PC-9 (cell line): Measurements from ENCODE around the gene HMCES. TPM values are rescaled to one million over a fixed set of nuclear protein-coding genes. Genes with fewer than 3 reads are reported as not detected.

Source experiments
- BruUV-seq: library from RNA; stranded (reverse); fragments of 400-500 nt; replicated peaks from 2 replicates; lab custom pipeline; 2021; lab: Mats Ljungman, UMichigan
- CTCF ChIA-PET: fragments of 300-600 bp; sonication (Branson Sonifier 250); formaldehyde crosslinking; loops from one replicate; lab custom pipeline; 2022; ENCODE audit warnings: antibody characterized with exemption; lab: Charles Lee
- POLR2A ChIA-PET: fragments of 300-600 bp; sonication (Branson Sonifier 250); formaldehyde crosslinking; loops from one replicate; lab custom pipeline; 2022; ENCODE audit warnings: antibody characterized with exemption; ENCODE audit not compliant: unreplicated experiment; lab: Charles Lee
- DNase-seq, 2 experiments: peaks; one replicate each; pipeline versions ENCODE4 v3.0.0 to v3.0.0-alpha.2; 2015 to 2022; ENCODE audit warnings: mixed read lengths in 1 of 2
- H2AFZ ChIP-seq: fragments of 200-600 bp; sonication (generic); 2 replicates; pipeline ENCODE4 v1.8.1; 2017; ENCODE audit warnings: antibody characterized with exemption
- H3F3A ChIP-seq: fragments of 200-600 bp; sonication (generic); 2 replicates; pipeline ENCODE4 v1.8.1; 2017; ENCODE audit warnings: antibody characterized with exemption, mild to moderate bottlenecking, low read depth; ENCODE audit not compliant: insufficient read depth
- H3K27ac ChIP-seq: fragments of 200-600 bp; sonication (generic); 2 replicates; pipeline ENCODE4 v1.6.1; 2016; ENCODE audit warnings: mixed run types
- H3K27me3 ChIP-seq: fragments of 200-600 bp; sonication (generic); 2 replicates; pipeline ENCODE4 v1.6.1; 2016; ENCODE audit warnings: low read depth, mixed run types; ENCODE audit not compliant: insufficient read depth
- H3K36me3 ChIP-seq: fragments of 200-600 bp; sonication (generic); 2 replicates; pipeline ENCODE4 v1.6.1; 2016; ENCODE audit warnings: low read depth, mixed run types
- H3K4me1 ChIP-seq: fragments of 200-600 bp; sonication (generic); replicated peaks from 2 replicates; pipeline ENCODE4 v1.6.1; 2016; ENCODE audit warnings: mixed run types; ENCODE audit not compliant: insufficient read depth
- H3K4me2 ChIP-seq: fragments of 200-600 bp; sonication (generic); 2 replicates; pipeline ENCODE4 v1.6.1; 2017; ENCODE audit warnings: mixed run types
- H3K4me3 ChIP-seq: fragments of 200-600 bp; sonication (generic); 2 replicates; pipeline ENCODE4 v1.6.1; 2016; ENCODE audit warnings: mixed run types
- H3K79me2 ChIP-seq: fragments of 200-600 bp; sonication (generic); 2 replicates; pipeline ENCODE4 v1.6.1; 2017; ENCODE audit warnings: low read depth, mixed run types
- H3K9me2 ChIP-seq: fragments of 200-600 bp; sonication (generic); 2 replicates; pipeline ENCODE4 v1.8.1; 2017; ENCODE audit warnings: mild to moderate bottlenecking; ENCODE audit not compliant: insufficient read depth
- H3K9me3 ChIP-seq: fragments of 200-600 bp; sonication (generic); 2 replicates; pipeline ENCODE4 v1.8.1; 2016; ENCODE audit warnings: low read depth; ENCODE audit not compliant: insufficient read depth
- H4K20me1 ChIP-seq: fragments of 200-600 bp; sonication (generic); 2 replicates; pipeline ENCODE4 v1.8.1; 2017; ENCODE audit not compliant: insufficient read depth
- EZH2 ChIP-seq: fragments of 200-600 bp; sonication (generic); IDR thresholded peaks from 2 replicates; pipeline ENCODE4 v1.8.0; 2017; ENCODE audit warnings: antibody characterized with exemption, low read depth
- intact Hi-C: fragments of 100-400 bp; cut with micrococcal nuclease; formaldehyde crosslinking; loops from one replicate; pipeline ENCODE4 v1.10.0; 2022; ENCODE audit not compliant: unreplicated experiment
- total RNA-seq: library from RNA; stranded (reverse); gene quantifications from 2 replicates; pipeline ENCODE4 v1.2.3, GENCODE V29; 2021
- TF ChIP-seq, protein P1 (sequence below): fragments of 200-600 bp; sonication (generic); conservative IDR thresholded peaks from 2 replicates; pipeline ENCODE4 v1.6.1; 2017; ENCODE audit warnings: mixed run types, antibody characterized with exemption, mild to moderate bottlenecking, moderate library complexity

Gene HMCES
- total RNA-seq, 1 experiment from 2014 or later = 60.9 TPM

DNA sequence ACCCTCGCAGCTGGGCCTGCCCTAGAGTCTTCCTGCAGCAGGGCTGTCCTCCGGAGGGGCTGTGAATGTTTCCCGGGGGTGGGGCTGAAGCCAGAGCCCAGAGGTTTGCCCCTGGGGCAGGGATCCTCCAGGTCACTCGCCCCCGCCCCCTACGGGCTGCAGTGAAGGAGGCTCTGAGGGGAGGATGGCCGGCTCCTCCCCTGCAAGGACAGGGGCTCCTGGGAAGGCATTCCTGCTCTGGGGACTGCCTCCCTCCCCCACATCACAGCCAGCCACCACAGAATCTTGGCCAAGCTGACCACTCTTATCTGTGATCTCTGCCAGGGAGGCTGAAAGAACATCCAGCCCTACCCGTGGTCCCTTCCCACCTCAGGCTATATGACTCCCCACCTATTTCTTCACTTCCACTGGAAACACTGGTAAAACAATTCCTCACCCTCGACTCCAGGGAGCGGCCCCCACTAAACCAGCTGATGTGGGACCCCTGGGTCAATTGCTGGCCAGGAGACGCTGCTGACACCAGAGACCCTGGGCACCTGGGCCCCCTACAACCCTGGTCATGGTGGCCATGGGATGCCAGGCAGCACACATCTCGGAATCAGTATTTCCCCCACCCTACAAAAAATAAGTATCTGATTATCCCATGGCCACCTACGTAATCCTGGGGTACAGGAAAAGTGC, 66.0 kb downstream of the HMCES start:
- H3K79me2 ChIP-seq = no peaks in the 10 kb centered on the region
- POLR2A ChIA-PET = interaction anchor here (0.6 to 0.7 kb wide), 2 partner anchors 94 to 176 kb away, joined by 5 to 6 read pairs; no protein-coding TSS in a partner anchor
- no peaks in the 10 kb centered on the region for H3K36me3 ChIP-seq
- H2AFZ ChIP-seq = no peak overlapping the region
- H3K4me2 ChIP-seq = peak overlapping the region; percentile 56
- peak; percentile 58 to 79 for DNase-seq
- peaks cover 32% of the 10 kb centered on the region for H3K4me1 ChIP-seq
- intact Hi-C loops = no loop called here
- BruUV-seq = no TSS peak
- H3K27me3 ChIP-seq = no peaks in the 10 kb centered on the region
- peaks cover 9% of the 10 kb centered on the region; the same call in 1 of the 2 replicates for H3F3A ChIP-seq
- no peaks in the 10 kb centered on the region for H4K20me1 ChIP-seq
- CTCF ChIA-PET = no interaction called here
- no peaks in the 10 kb centered on the region for H3K9me3 ChIP-seq
- no peak overlapping the region; the same call in 1 of the 2 replicates for H3K4me3 ChIP-seq
- no peaks in the 10 kb centered on the region for H3K9me2 ChIP-seq
- TF ChIP-seq, protein P1, sequence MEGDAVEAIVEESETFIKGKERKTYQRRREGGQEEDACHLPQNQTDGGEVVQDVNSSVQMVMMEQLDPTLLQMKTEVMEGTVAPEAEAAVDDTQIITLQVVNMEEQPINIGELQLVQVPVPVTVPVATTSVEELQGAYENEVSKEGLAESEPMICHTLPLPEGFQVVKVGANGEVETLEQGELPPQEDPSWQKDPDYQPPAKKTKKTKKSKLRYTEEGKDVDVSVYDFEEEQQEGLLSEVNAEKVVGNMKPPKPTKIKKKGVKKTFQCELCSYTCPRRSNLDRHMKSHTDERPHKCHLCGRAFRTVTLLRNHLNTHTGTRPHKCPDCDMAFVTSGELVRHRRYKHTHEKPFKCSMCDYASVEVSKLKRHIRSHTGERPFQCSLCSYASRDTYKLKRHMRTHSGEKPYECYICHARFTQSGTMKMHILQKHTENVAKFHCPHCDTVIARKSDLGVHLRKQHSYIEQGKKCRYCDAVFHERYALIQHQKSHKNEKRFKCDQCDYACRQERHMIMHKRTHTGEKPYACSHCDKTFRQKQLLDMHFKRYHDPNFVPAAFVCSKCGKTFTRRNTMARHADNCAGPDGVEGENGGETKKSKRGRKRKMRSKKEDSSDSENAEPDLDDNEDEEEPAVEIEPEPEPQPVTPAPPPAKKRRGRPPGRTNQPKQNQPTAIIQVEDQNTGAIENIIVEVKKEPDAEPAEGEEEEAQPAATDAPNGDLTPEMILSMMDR = no peak
- no peak for TF ChIP-seq EZH2
- no peak overlapping the region for H3K27ac ChIP-seq

DNA sequence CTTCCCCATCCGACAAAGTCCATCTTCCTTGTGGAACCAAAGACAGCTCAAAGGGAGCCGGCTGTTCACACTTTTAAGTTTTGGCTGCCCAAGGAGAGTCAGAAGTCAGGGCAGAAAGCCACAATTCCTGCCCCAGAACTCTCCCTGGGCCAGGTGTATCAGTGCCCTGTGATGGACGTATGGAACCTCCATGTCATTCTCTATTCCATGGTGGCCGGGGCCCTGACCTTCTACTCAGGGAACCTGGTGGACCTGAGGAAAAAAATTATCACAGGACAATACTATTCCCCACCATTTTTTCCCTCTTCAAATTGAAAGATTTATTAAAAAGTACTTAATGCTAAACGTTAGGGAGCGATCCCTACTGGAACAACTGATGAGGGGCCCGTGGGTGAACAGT, 66.6 kb downstream of the HMCES start:
- peaks cover 9% of the 10 kb centered on the region; the same call in 1 of the 2 replicates for H3F3A ChIP-seq
- no peaks in the 10 kb centered on the region for H3K27me3 ChIP-seq
- H3K9me2 ChIP-seq = no peaks in the 10 kb centered on the region
- no peak for DNase-seq
- no peak overlapping the region for H3K4me3 ChIP-seq
- no peak overlapping the region for H2AFZ ChIP-seq
- H3K9me3 ChIP-seq = no peaks in the 10 kb centered on the region
- intact Hi-C loops = no loop called here
- no peaks in the 10 kb centered on the region for H3K79me2 ChIP-seq
- BruUV-seq = no TSS peak
- peaks cover 32% of the 10 kb centered on the region for H3K4me1 ChIP-seq
- no peak overlapping the region for H3K27ac ChIP-seq
- no peaks in the 10 kb centered on the region for H4K20me1 ChIP-seq
- 0 out of 2 replicates have a peak overlapping the region, but pooled peaks have one; percentile 56 for H3K4me2 ChIP-seq
- CTCF ChIA-PET = no interaction called here
- H3K36me3 ChIP-seq = no peaks in the 10 kb centered on the region
- POLR2A ChIA-PET = no interaction called here
- TF ChIP-seq, protein P1 = no peak
- TF ChIP-seq EZH2 = no peak

DNA sequence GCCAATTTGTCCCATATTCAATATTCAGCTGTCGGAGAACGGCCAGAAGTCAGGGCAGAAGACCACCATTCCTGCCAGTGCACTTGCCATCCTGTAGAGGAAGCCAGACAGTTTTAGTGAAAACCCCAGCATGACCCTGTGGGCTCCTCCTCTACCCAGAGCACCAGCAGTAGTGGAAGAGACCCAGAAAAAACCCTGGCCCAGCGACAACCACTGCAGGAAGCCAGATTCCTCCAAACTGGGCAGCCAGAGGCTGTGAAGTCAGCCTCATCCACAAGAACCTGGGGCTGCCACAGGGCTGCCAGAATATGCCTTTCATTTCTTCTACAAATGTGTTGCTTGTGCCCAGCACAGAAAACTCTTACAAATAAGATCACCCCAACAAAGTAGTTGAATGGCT, 67.3 kb downstream of the HMCES start:
- Histone ChIP-seq H3K79me2 (no peaks in the 10 kb centered on the region), H3K36me3 (no peaks in the 10 kb centered on the region), H2AFZ (no peak overlapping the region), H3K4me3 (no peak overlapping the region), H3F3A (peaks cover 9% of the 10 kb centered on the region; the same call in 1 of the 2 replicates), H3K27ac (no peak overlapping the region), H3K9me3 (no peaks in the 10 kb centered on the region), H3K9me2 (no peaks in the 10 kb centered on the region), H4K20me1 (no peaks in the 10 kb centered on the region), H3K4me1 (peaks cover 32% of the 10 kb centered on the region), H3K4me2 (peak overlapping the region; percentile 49; the same call in 1 of the 2 replicates), H3K27me3 (no peaks in the 10 kb centered on the region)
- TF ChIP-seq, protein P1 = no peak
- TF ChIP-seq EZH2 = no peak
- BruUV-seq = no TSS peak
- ChIA-PET CTCF (no interaction called here), POLR2A (no interaction called here)
- DNase-seq = no peak
- intact Hi-C loops = no loop called here
